ENCODE data around the gene ITGA11. TPM values are rescaled to one million over a fixed set of nuclear protein-coding genes. Genes with fewer than 3 reads are reported as not detected.

ITGA11 gene
- total and polyA plus RNA-seq, 2 of the 4 experiments (the other 2 are of a cell fraction) = 4.1 to 6.6 TPM

GRCh38 chr15:68480296-68480695 lies 48.3 kb upstream of the ITGA11 start:
- ATAC-seq (ENCODE audit: low read depth) = no peak
- Histone ChIP-seq H3K27ac (ENCODE audit: insufficient read depth, low read length) (no peak overlapping the region), H2AFZ (replicated peaks; ENCODE audit: low read length, poor library complexity) (no peak overlapping the region), H2BK5ac (ENCODE audit: low read depth, low read length, poor library complexity, severe bottlenecking) (no peak overlapping the region), H2BK120ac (ENCODE audit: low read depth, low read length) (peak overlapping the region; percentile 77), H3K14ac (replicated peaks; ENCODE audit: low read depth, low read length) (0 out of 2 replicates have a peak overlapping the region, but pooled peaks have one; percentile 66), H3K79me1 (ENCODE audit: low read depth in 1 of 2, low read length in 2 of 2) (no peaks in the 10 kb centered on the region), H3K36me3 (ENCODE audit: control insufficient read depth, insufficient read depth, low read length) (no peaks in the 10 kb centered on the region), H3K4me2 (ENCODE audit: low read depth, low read length) (no peak overlapping the region), H3K9me1 (ENCODE audit: insufficient read depth, low read length) (peaks cover 6% of the 10 kb centered on the region), H2BK20ac (ENCODE audit: low read depth, low read length) (peak overlapping the region; percentile 67; the same call in 1 of the 2 replicates), H4K20me1 (ENCODE audit: insufficient read depth, low read length) (no peaks in the 10 kb centered on the region), H2BK15ac (ENCODE audit: low read depth, low read length) (0 out of 3 replicates have a peak overlapping the region, but pooled peaks have one; percentile 3), H2AK5ac (ENCODE audit: low read depth, low read length) (peak overlapping the region; percentile 31; the same call in 1 of the 2 replicates), H3K9me3 (ENCODE audit: control insufficient read depth, insufficient read depth, low read length) (no peaks in the 10 kb centered on the region), H3K27me3 (ENCODE audit: control insufficient read depth, insufficient read depth, low read length) (peaks cover 7% of the 10 kb centered on the region), H2AK9ac (replicated peaks; ENCODE audit: low read depth, low read length, poor library complexity) (no peak overlapping the region), H4K5ac (ENCODE audit: low read depth, low read length) (no peak overlapping the region), H3K9ac (ENCODE audit: low read depth, low read length) (no peak overlapping the region), H3K4ac (ENCODE audit: low read depth, low read length) (peak overlapping the region; percentile 56), H3K4me1 (ENCODE audit: control insufficient read depth, insufficient read depth, low read length) (peaks cover 19% of the 10 kb centered on the region), H3K4me3 (ENCODE audit: insufficient read depth, low read depth, low read length) (no peak overlapping the region), H3K23ac (ENCODE audit: low read depth, low read length) (peak overlapping the region; percentile 46; the same call in 1 of the 2 replicates), H4K8ac (ENCODE audit: low read depth in 2 of 2, low read length in 2 of 2) (0 out of 4 replicates have a peak overlapping the region, but pooled peaks of 1 of the 2 experiments have one; percentile 3), H4K91ac (ENCODE audit: insufficient read depth, low read depth, low read length) (peak overlapping the region; percentile 46), H3K56ac (ENCODE audit: extremely low read depth, insufficient read depth, low read length) (no peak overlapping the region), H3K18ac (ENCODE audit: low read depth, low read length) (no peak overlapping the region)
- in situ Hi-C loops (cut with MboI; ENCODE audit: low sequenced_read_pairs) (no loop called here), intact Hi-C loops (cut with micrococcal nuclease) (no loop called here), dilution Hi-C loops (cut with HindIII; ENCODE audit: low sequenced_read_pairs, unreplicated experiment) (no loop called here)
- 100% methylated on average over 1 of the region's 5 CpGs; no CpG with 5 or more reads in 1 of the 2 experiments for WGBS, 2 experiments (ENCODE audit: extremely low coverage in 2 of 2, insufficient read length in 1 of 2)
- CTCF ChIA-PET = interaction anchor here (1.3 kb wide), 1 partner anchor 70 kb away, joined by 4 read pairs; no protein-coding TSS in a partner anchor
- DNase-seq = no peak
- POLR2A ChIA-PET (ENCODE audit: unreplicated experiment) = interaction anchor here (1.1 kb wide), 1 partner anchor 24 kb away, joined by 4 read pairs; no protein-coding TSS in a partner anchor
- TF ChIP-seq RAD21 (IDR thresholded peaks at IDR 0.05; ENCODE audit: low read length) = no peak
- TF ChIP-seq, protein P1, sequence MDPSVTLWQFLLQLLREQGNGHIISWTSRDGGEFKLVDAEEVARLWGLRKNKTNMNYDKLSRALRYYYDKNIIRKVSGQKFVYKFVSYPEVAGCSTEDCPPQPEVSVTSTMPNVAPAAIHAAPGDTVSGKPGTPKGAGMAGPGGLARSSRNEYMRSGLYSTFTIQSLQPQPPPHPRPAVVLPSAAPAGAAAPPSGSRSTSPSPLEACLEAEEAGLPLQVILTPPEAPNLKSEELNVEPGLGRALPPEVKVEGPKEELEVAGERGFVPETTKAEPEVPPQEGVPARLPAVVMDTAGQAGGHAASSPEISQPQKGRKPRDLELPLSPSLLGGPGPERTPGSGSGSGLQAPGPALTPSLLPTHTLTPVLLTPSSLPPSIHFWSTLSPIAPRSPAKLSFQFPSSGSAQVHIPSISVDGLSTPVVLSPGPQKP (IDR thresholded peaks at IDR 0.05; ENCODE audit: borderline replicate concordance, low read depth, low read length) = no peak
- no peak for TF ChIP-seq POLR2A (IDR thresholded peaks at IDR 0.05; ENCODE audit: low read depth, low read length)
- TF ChIP-seq RCOR1 (IDR thresholded peaks at IDR 0.05; ENCODE audit: insufficient replicate concordance, low read length) = no peak
- TF ChIP-seq SMC3 (IDR thresholded peaks at IDR 0.05; ENCODE audit: low read depth, low read length) = no peak
- no peak for TF ChIP-seq NFE2L2 (IDR thresholded peaks at IDR 0.05; ENCODE audit: low read depth, low read length)
- no TSS peak for BruUV-seq (replicated peaks)

All from IMR-90 (cell line).